H1 (cell line): ENCODE results near the gene RCL1. TPM values are rescaled to one million over a fixed set of nuclear protein-coding genes. Genes with fewer than 3 reads are reported as not detected.

Experiments
- CTCF ChIA-PET: fragments of 300-600 bp; sonication (Branson Sonifier 250); formaldehyde crosslinking; loops from one replicate; lab custom pipeline; 2021; ENCODE audit not compliant: partially characterized antibody; lab: Charles Lee
- POLR2A ChIA-PET: fragments of 300-600 bp; sonication (Branson Sonifier 250); formaldehyde crosslinking; loops from one replicate; lab custom pipeline; 2021; ENCODE audit warnings: inconsistent platforms; ENCODE audit not compliant: partially characterized antibody; lab: Charles Lee
- DNase-seq, 2 experiments: peaks; one replicate each; pipeline versions ENCODE4 v3.0.0 to v3.0.0-alpha.2; 2010 to 2022; ENCODE audit warnings: low spot score in 2 of 2, low read depth in 1 of 2, mixed read lengths in 1 of 2
- FAIRE-seq: peaks from 2 replicates; lab custom pipeline; 2011; peaks lifted over from hg19 to GRCh38; lab: Jason Lieb, UNC
- H2AFZ ChIP-seq: 2 replicates; pipeline ENCODE4 v1.8.1; 2012; ENCODE audit warnings: low read length, inconsistent platforms
- H2AK5ac ChIP-seq: 2 replicates; pipeline ENCODE4 v1.6.1; 2013; ENCODE audit warnings: low read depth, low read length
- H2BK120ac ChIP-seq: replicated peaks from 2 replicates; pipeline ENCODE3; 2013; ENCODE audit warnings: low read depth, low read length, inconsistent platforms
- H2BK12ac ChIP-seq: 2 replicates; pipeline ENCODE4 v1.6.1; 2013; ENCODE audit warnings: low read depth, low read length
- H2BK15ac ChIP-seq: 2 replicates; pipeline ENCODE4 v1.6.1; 2013; ENCODE audit warnings: low read length
- H2BK20ac ChIP-seq: 2 replicates; pipeline ENCODE4 v1.6.1; 2013; ENCODE audit warnings: low read length
- H2BK5ac ChIP-seq: 2 replicates; pipeline ENCODE4 v1.6.1; 2013; ENCODE audit warnings: low read depth, low read length
- H3K14ac ChIP-seq: 2 replicates; pipeline ENCODE4 v1.6.1; 2013; ENCODE audit warnings: inconsistent platforms; ENCODE audit not compliant: insufficient read length
- H3K18ac ChIP-seq: 2 replicates; pipeline ENCODE4 v1.6.1; 2013; ENCODE audit warnings: low read length; ENCODE audit errors: extremely low read depth
- H3K23ac ChIP-seq: 2 replicates; pipeline ENCODE4 v1.6.1; 2013; ENCODE audit warnings: inconsistent platforms; ENCODE audit not compliant: insufficient read length
- H3K23me2 ChIP-seq: 2 replicates; pipeline ENCODE4 v1.6.1; 2013; ENCODE audit warnings: low read depth, low read length
- H3K27ac ChIP-seq: 2 replicates; pipeline ENCODE4 v1.6.1; 2011; ENCODE audit warnings: low read depth, low read length, inconsistent platforms
- H3K27me3 ChIP-seq, 4 experiments: replicated peaks in 1 of 4; 1 replicate in 1 of 4; 2 replicates in 3 of 4; pipeline versions ENCODE4 v1.6.1 to v1.8.1; 2011 to 2013; ENCODE audit warnings: low read length in 3 of 4, mild to moderate bottlenecking in 3 of 4, inconsistent platforms in 2 of 4, mixed read lengths in 2 of 4, moderate library complexity in 1 of 4; ENCODE audit not compliant: control insufficient read depth in 3 of 4, insufficient read depth in 3 of 4; ENCODE audit errors: extremely low read depth in 1 of 4
- H3K36me3 ChIP-seq, 4 experiments: 2 replicates each; pipeline versions ENCODE4 v1.6.1 to v1.8.1; 2011 to 2013; ENCODE audit warnings: mild to moderate bottlenecking in 4 of 4, low read length in 3 of 4, moderate library complexity in 2 of 4, control low read depth in 1 of 4, inconsistent platforms in 1 of 4; ENCODE audit not compliant: insufficient read depth in 4 of 4, control insufficient read depth in 2 of 4
- H3K4ac ChIP-seq: replicated peaks from 2 replicates; pipeline ENCODE3; 2013; ENCODE audit warnings: low read length, low read depth, mixed read lengths, inconsistent platforms; ENCODE audit not compliant: insufficient read length
- H3K4me1 ChIP-seq, 4 experiments: replicated peaks in 1 of 4; 1 replicate in 1 of 4; 2 replicates in 3 of 4; pipeline versions ENCODE4 v1.6.1 to v1.8.1; 2011 to 2013; ENCODE audit warnings: low read length in 3 of 4, inconsistent platforms in 2 of 4, mixed read lengths in 1 of 4; ENCODE audit not compliant: insufficient read depth in 4 of 4, control insufficient read depth in 3 of 4
- H3K4me2 ChIP-seq, 2 experiments: 2 replicates each; pipeline versions ENCODE4 v1.6.1 to v1.8.1; 2011 to 2013; ENCODE audit warnings: low read depth in 2 of 2, low read length in 2 of 2, control low read depth in 1 of 2, inconsistent platforms in 1 of 2, mild to moderate bottlenecking in 1 of 2; ENCODE audit not compliant: insufficient read depth in 1 of 2
- H3K4me3 ChIP-seq, 4 experiments: fragments of 200-600, 300-600 bp in 1 of 4; sonication (generic), shearing (Covaris generic), sonication (Bioruptor Twin) in 1 of 4; 2 replicates each; pipeline versions ENCODE4 v1.5.1 to v1.8.1; 2011 to 2016; ENCODE audit warnings: low read length in 4 of 4, low read depth in 3 of 4, control low read depth in 2 of 4, inconsistent platforms in 2 of 4, mild to moderate bottlenecking in 2 of 4, mixed read lengths in 1 of 4, moderate library complexity in 1 of 4; ENCODE audit not compliant: insufficient read depth in 2 of 4; ENCODE audit errors: extremely low read depth in 1 of 4
- H3K56ac ChIP-seq: replicated peaks from 2 replicates; pipeline ENCODE3; 2013; ENCODE audit warnings: low read depth, mild to moderate bottlenecking, mixed read lengths, low read length, inconsistent platforms; ENCODE audit not compliant: insufficient read length
- H3K79me1 ChIP-seq: 2 replicates; pipeline ENCODE4 v1.6.1; 2013; ENCODE audit warnings: low read depth, low read length, control low read depth
- H3K79me2 ChIP-seq, 2 experiments: 2 replicates each; pipeline versions ENCODE4 v1.6.1 to v1.8.1; 2012 to 2013; ENCODE audit warnings: low read length in 2 of 2, mild to moderate bottlenecking in 2 of 2, inconsistent platforms in 1 of 2; ENCODE audit not compliant: insufficient read depth in 2 of 2, control insufficient read depth in 1 of 2
- H3K9ac ChIP-seq, 4 experiments: replicated peaks in 1 of 4; 1 replicate in 1 of 4; 2 replicates in 3 of 4; pipeline versions ENCODE4 v1.6.1 to v1.8.1; 2011 to 2013; ENCODE audit warnings: low read depth in 3 of 4, low read length in 3 of 4, control low read depth in 2 of 4, mild to moderate bottlenecking in 2 of 4, moderate library complexity in 2 of 4, inconsistent platforms in 1 of 4; ENCODE audit errors: extremely low read depth in 1 of 4
- H3K9me3 ChIP-seq, 2 experiments: 2 replicates each; pipeline versions ENCODE4 v1.6.1 to v1.8.1; 2012 to 2013; ENCODE audit warnings: mild to moderate bottlenecking in 2 of 2, moderate library complexity in 2 of 2, control low read depth in 1 of 2, inconsistent platforms in 1 of 2, low read depth in 1 of 2, low read length in 1 of 2, mixed read lengths in 1 of 2; ENCODE audit not compliant: insufficient read depth in 2 of 2
- H4K20me1 ChIP-seq, 2 experiments: replicated peaks in 1 of 2; 2 replicates each; pipeline versions ENCODE3 to v1.8.1; 2011 to 2013; ENCODE audit warnings: inconsistent platforms in 2 of 2, low read length in 2 of 2, mild to moderate bottlenecking in 1 of 2; ENCODE audit not compliant: insufficient read depth in 2 of 2, control insufficient read depth in 1 of 2
- H4K5ac ChIP-seq: 2 replicates; pipeline ENCODE4 v1.6.1; 2013; ENCODE audit warnings: low read length, low read depth, mixed read lengths, inconsistent platforms; ENCODE audit not compliant: insufficient read length
- H4K8ac ChIP-seq: 2 replicates; pipeline ENCODE4 v1.8.0; 2013; ENCODE audit warnings: mild to moderate bottlenecking, moderate library complexity, low read length, inconsistent platforms; ENCODE audit not compliant: insufficient read depth; ENCODE audit errors: extremely low read depth
- H4K91ac ChIP-seq: replicated peaks from 2 replicates; pipeline ENCODE3; 2013; ENCODE audit warnings: low read length, mixed read lengths, inconsistent platforms; ENCODE audit not compliant: insufficient read length
- BCL11A ChIP-seq, 2 experiments: IDR thresholded peaks; one replicate each; pipeline ENCODE4 v1.6.1; 2011; ENCODE audit warnings: low read depth in 2 of 2, low read length in 2 of 2, mild to moderate bottlenecking in 2 of 2
- CREB1 ChIP-seq: IDR thresholded peaks from 2 replicates; pipeline ENCODE4 v1.6.1; 2012; ENCODE audit warnings: inconsistent platforms
- EGR1 ChIP-seq: IDR thresholded peaks from 2 replicates; pipeline ENCODE4 v1.6.1; 2011; ENCODE audit warnings: low read depth, low read length, borderline replicate concordance
- GABPA ChIP-seq: IDR thresholded peaks from 2 replicates; pipeline ENCODE4 v1.6.1; 2011; ENCODE audit warnings: mild to moderate bottlenecking, low read length, moderate library complexity, borderline replicate concordance; ENCODE audit not compliant: insufficient read depth
- HDAC2 ChIP-seq, 2 experiments: fragments of 300-600 bp in 1 of 2; sonication (generic) in 1 of 2; IDR thresholded peaks; 2 replicates each; pipeline ENCODE4 v1.6.1; 2011 to 2012; ENCODE audit warnings: low read depth in 2 of 2, low read length in 2 of 2, mild to moderate bottlenecking in 2 of 2, moderate library complexity in 2 of 2, borderline replicate concordance in 1 of 2, inconsistent platforms in 1 of 2
- KDM5A ChIP-seq: fragments of 200-600 bp; IDR thresholded peaks from 2 replicates; pipeline ENCODE4 v1.7.1; 2012; ENCODE audit warnings: mild to moderate bottlenecking, low read length, inconsistent platforms, mixed read lengths
- RNF2 ChIP-seq: fragments of 200-900, 300-1000 bp; sonication (generic); IDR thresholded peaks from 2 replicates; pipeline ENCODE4 v1.7.1; 2016; ENCODE audit warnings: borderline replicate concordance, low read depth, mild to moderate bottlenecking, antibody characterized with exemption, low read length; ENCODE audit not compliant: poor library complexity, severe bottlenecking; ENCODE audit errors: missing control alignments
- SIRT6 ChIP-seq: IDR thresholded peaks from one replicate; pipeline ENCODE4 v1.7.1; 2012; ENCODE audit warnings: low read length, inconsistent platforms
- SIX5 ChIP-seq: IDR thresholded peaks from 2 replicates; pipeline ENCODE4 v1.6.1; 2011; ENCODE audit warnings: mild to moderate bottlenecking, low read depth, low read length
- SP1 ChIP-seq: IDR thresholded peaks from 2 replicates; pipeline ENCODE4 v1.6.1; 2011; ENCODE audit warnings: low read depth, low read length
- TAF7 ChIP-seq: optimal IDR thresholded peaks from 2 replicates; pipeline ENCODE3; 2011; ENCODE audit warnings: low read depth, mild to moderate bottlenecking, inconsistent platforms, low read length, moderate library complexity, borderline replicate concordance
- TEAD4 ChIP-seq: IDR thresholded peaks from 2 replicates; pipeline ENCODE4 v1.6.1; 2012; ENCODE audit warnings: low read depth, low read length, inconsistent platforms, mixed read lengths
- USF2 ChIP-seq: IDR thresholded peaks from 2 replicates; pipeline ENCODE4 v1.6.1; 2011; ENCODE audit warnings: low read length, improper control_type of control experiment
- WGBS, 2 experiments: shearing (Covaris generic) in 1 of 2; methylation state at CpG; one replicate each; pipeline versions ENCODE4 v1.1.6 to v1.1.7; 2013 to 2015; ENCODE audit warnings: low lambda C conversion rate in 2 of 2, mixed read lengths in 2 of 2, inconsistent platforms in 1 of 2, low coverage in 1 of 2, missing lambda C conversion rate in 1 of 2; ENCODE audit not compliant: insufficient replicate concordance in 2 of 2, insufficient coverage in 1 of 2, insufficient read length in 1 of 2; ENCODE audit errors: extremely low coverage in 1 of 2, missing lambda C conversion rate in 1 of 2; 5-methylcytosine and 5-hydroxymethylcytosine counted together
- polyA plus RNA-seq, 7 experiments: library from polyadenylated mRNA; depleted of rRNA in 3 of 7; stranded (reverse) in 5 of 7; unstranded in 2 of 7; fragments of >200 nt in 5 of 7; fragments of 200-250 nt in 2 of 7; gene quantifications; 1 replicate in 5 of 7; 2 replicates in 1 of 7; 4 replicates in 1 of 7; pipeline versions ENCODE4 v1.2.1 to v1.2.3, GENCODE V29; 2011 to 2013; ENCODE audit warnings: missing spikeins in 2 of 7, mixed read lengths in 2 of 7
- total RNA-seq: library from RNA; stranded (reverse); fragmentation: NEBNext Ultra II Directional; extraction: Animal tissue kit (Norgen Biotek cat#: 25700); gene quantifications from 2 replicates; pipeline ENCODE4 v1.2.1, GENCODE V29; 2021

The RCL1 gene
- total and polyA plus RNA-seq, 2 of the 8 experiments (the other 6 are each of a cell fraction or from before 2014, with no cell fraction given) = 21.0 to 29.5 TPM

- Histone ChIP-seq H4K8ac (no peak overlapping the region), H2BK5ac (no peak overlapping the region), H3K27ac (no peak overlapping the region), H2BK12ac (no peak overlapping the region), H3K4me2 (no peak overlapping the region), H3K56ac (no peak overlapping the region), H3K27me3 (no peaks in the 10 kb centered on the region), H2AK5ac (no peak overlapping the region), H4K20me1 (no peaks in the 10 kb centered on the region), H3K18ac (no peak overlapping the region), H3K4me1 (no peaks in the 10 kb centered on the region), H3K4me3 (no peak overlapping the region), H3K9ac (no peak overlapping the region), H3K36me3 (peaks cover 0 to 27% (median 12%) of the 10 kb centered on the region in 4 experiments; a peak in 6 of 8 replicates), H2BK20ac (no peak overlapping the region), H3K23ac (no peak overlapping the region), H3K4ac (no peak overlapping the region), H3K79me2 (no peaks in the 10 kb centered on the region), H3K14ac (no peak overlapping the region), H4K91ac (no peak overlapping the region), H4K5ac (no peak overlapping the region), H2BK120ac (no peak overlapping the region), H3K9me3 (no peaks in the 10 kb centered on the region), H2AFZ (no peak overlapping the region), H3K23me2 (no peaks in the 10 kb centered on the region), H3K79me1 (no peaks in the 10 kb centered on the region; the same call in 1 of the 2 replicates), H2BK15ac (no peak overlapping the region)
- DNase-seq (no peak), FAIRE-seq (no peak)
- TF ChIP-seq HDAC2 (IDR thresholded peaks at IDR 0.05; ENCODE audit: borderline replicate concordance in 1 of 2, low read depth in 2 of 2, low read length in 2 of 2) (no peak), SIX5 (no peak), EGR1 (no peak), USF2 (no peak), SIRT6 (no peak), TAF7 (no peak), RNF2 (no peak), TEAD4 (no peak), BCL11A (IDR thresholded peaks at IDR 0.05; ENCODE audit: low read depth in 2 of 2, low read length in 2 of 2) (no peak), KDM5A (no peak), GABPA (no peak), SP1 (no peak), CREB1 (no peak)
- ChIA-PET CTCF (interaction anchor here (1.2 kb wide), 1 partner anchor 26 kb away, joined by 3 read pairs; no protein-coding TSS in a partner anchor), POLR2A (no interaction called here)
- WGBS, 2 experiments = 92% methylated on average over 6 of the region's 6 CpGs; no CpG with 5 or more reads in 1 of the 2 experiments
These were observed 66.3 kb downstream of the RCL1 start for GRCh38 chr9:4859035-4859434.
